ENCODE data around the gene VWA2.

The VWA2 gene

GRCh38 chr10:114250236-114250635, 11.2 kb downstream of the VWA2 start:
- DNase-seq: no peak

GRCh38 chr10:114250716-114251115, 11.7 kb downstream of the VWA2 start:
- DNase-seq: no peak

- DNase-seq: no peak
Observed at GRCh38 chr10:114252092-114252491, 13.0 kb downstream of the VWA2 start.

- DNase-seq: no peak
Observed at GRCh38 chr10:114252883-114253282, 13.8 kb downstream of the VWA2 start.

GRCh38 chr10:114255227-114255626, 16.2 kb downstream of the VWA2 start:
- no peak for DNase-seq

GRCh38 chr10:114256008-114256765, 17.1 kb downstream of the VWA2 start:
- no peak for DNase-seq

- no peak for DNase-seq
Observed at GRCh38 chr10:114256822-114257221, 17.8 kb downstream of the VWA2 start.

GRCh38 chr10:114257498-114257897, 18.4 kb downstream of the VWA2 start:
- no peak for DNase-seq

- DNase-seq: no peak
Observed at GRCh38 chr10:114258274-114258840, 19.3 kb downstream of the VWA2 start.

GRCh38 chr10:114259824-114260223, 20.8 kb downstream of the VWA2 start:
- DNase-seq: no peak

GRCh38 chr10:114260366-114260765, 21.3 kb downstream of the VWA2 start:
- no peak for DNase-seq

- no peak for DNase-seq
Observed at GRCh38 chr10:114261076-114261475, 22.0 kb downstream of the VWA2 start.

GRCh38 chr10:114262496-114262895, 23.4 kb downstream of the VWA2 start:
- DNase-seq: no peak

- no peak for DNase-seq
Observed at GRCh38 chr10:114265392-114266053, 26.5 kb downstream of the VWA2 start.

GRCh38 chr10:114266521-114266920, 27.5 kb downstream of the VWA2 start:
- no peak for DNase-seq

- no peak for DNase-seq
Observed at GRCh38 chr10:114271075-114271778, 32.2 kb downstream of the VWA2 start.

GRCh38 chr10:114271779-114272167, 32.7 kb downstream of the VWA2 start:
- no peak for DNase-seq

GRCh38 chr10:114272696-114273095, 33.6 kb downstream of the VWA2 start:
- DNase-seq: no peak

GRCh38 chr10:114273910-114274309, 34.9 kb downstream of the VWA2 start:
- DNase-seq: no peak

- DNase-seq: no peak
Observed at GRCh38 chr10:114274616-114275453, 35.8 kb downstream of the VWA2 start.

GRCh38 chr10:114276066-114276465, 37.0 kb downstream of the VWA2 start:
- no peak for DNase-seq

- DNase-seq: no peak
Observed at GRCh38 chr10:114276671-114277070, 37.6 kb downstream of the VWA2 start.

Measured in 8988T (cell line).